ENCODE measurements around the gene C22orf15. TPM values are rescaled to one million over a fixed set of nuclear protein-coding genes. Genes with fewer than 3 reads are reported as not detected.

Gene C22orf15
- total RNA-seq, 1 donor from 2014 or later, result 0.49 TPM

DNA sequence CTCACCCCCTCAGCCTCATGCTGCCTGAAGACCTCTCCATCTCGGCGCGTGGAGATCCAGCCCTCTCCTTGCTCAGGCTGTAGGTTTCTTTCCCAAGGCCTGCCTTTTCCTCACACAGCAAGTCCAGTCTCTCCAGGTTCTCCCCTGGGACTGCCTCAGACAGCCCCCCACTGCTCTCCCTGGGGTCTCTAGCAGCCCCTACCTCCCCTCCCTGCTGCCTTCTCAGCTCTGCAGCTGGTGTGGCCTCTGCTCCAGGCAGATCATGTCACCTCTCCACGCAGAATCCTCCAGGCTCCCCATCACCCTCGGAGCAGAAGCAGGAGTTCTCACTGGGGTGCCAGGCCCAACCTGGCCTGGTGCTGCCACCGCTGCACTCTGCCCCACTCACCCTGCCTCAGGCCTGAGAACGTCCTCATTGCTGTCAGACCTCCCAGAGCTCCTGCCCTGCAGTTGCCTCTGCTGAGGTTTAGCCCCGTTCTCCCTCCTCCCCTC is 39.1 kb downstream of the C22orf15 start:
- no peak for ATAC-seq
- intact Hi-C loops (cut with DNase I), result no loop called here
- no peak for DNase-seq (ENCODE audit: low spot score)

DNA sequence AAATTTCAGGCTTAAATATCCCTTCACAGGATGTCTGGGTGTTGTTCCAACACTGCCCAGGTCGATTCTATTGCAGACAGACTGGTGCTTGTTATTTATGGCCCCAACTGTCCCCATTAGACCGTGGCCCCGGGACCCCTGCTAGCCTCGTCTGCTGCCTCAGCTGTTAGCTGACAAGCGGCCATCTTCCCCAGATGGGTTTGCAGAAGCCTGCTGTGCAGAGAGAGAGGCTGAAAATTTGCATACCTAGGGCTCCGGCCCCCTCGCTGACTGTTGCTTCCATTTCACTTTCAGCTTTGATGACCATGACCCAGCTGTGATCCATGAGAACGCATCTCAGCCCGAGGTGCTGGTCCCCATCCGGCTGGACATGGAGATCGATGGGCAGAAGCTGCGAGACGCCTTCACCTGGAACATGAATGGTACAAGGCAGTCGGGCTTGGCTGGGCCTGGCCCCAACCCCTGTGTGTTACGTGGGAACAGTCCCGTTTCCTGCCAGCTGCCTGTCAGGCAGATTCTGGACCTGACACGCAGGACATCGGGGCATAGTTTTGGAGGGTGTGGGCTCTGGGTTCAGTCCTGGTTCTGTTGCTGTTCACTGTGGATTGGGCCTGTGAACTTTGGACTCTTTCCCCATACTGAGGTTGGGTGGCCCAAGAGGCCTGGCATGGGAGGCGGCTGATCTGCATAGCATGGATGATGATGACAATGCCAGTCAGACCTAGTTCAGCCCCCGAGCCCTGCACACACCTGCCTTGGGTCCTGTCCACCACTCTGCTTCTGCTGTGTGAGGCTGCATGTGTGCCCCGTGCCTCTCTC is 40.4 kb downstream of the C22orf15 start:
- DNase-seq (ENCODE audit: low spot score) (no peak), ATAC-seq (no peak)
- intact Hi-C loops (cut with DNase I), result no loop called here

DNA sequence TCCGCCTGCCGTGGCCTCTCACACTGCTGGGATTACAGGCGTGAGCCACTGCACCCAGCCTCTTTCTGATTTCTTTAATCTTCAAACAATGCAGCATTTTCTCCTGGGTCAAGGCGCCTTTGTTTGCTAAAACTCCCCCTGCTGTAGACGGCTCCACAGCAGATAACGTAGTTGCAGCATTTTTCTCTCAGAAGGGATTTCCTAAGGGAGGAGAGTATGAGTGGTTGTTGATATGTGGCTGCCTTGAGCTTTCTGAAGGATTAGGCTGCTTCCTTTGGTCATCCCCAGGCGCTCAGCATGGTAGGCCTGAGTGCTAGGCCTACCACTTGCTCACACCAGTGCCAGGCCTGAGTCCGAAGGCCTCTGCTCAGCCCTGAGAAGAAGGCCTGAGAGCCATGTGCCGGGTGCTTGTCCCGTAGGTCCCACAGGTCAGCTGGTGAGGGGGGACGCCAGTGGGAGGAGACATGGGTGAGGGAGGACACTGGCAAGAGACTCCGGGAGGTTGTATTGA is 42.0 kb downstream of the C22orf15 start:
- ATAC-seq, result no peak
- DNase-seq (ENCODE audit: low spot score), result no peak
- intact Hi-C loops (cut with DNase I), result no loop called here

DNA sequence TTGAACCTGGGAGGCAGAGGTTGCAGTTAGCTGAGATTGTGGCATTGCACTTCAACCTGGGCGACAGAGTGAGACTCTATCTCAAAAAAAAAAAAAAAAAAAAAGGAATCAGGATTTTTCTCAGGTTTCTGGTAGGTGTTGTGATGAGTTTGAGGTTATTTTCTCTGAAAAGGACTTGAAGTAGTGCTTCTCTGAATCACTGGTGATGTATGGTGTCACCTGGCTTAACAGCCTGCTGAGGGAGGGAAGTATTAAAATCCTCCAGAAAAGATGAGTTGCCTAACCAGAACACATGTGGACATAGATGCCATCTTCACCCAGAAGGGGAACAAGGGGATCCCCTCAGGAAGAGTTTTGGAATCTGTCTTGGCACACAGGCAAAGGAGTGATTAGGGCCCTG is 44.0 kb downstream of the C22orf15 start:
- DNase-seq (ENCODE audit: low spot score) (no peak), ATAC-seq (no peak)
- intact Hi-C loops (cut with DNase I), result no loop called here

DNA sequence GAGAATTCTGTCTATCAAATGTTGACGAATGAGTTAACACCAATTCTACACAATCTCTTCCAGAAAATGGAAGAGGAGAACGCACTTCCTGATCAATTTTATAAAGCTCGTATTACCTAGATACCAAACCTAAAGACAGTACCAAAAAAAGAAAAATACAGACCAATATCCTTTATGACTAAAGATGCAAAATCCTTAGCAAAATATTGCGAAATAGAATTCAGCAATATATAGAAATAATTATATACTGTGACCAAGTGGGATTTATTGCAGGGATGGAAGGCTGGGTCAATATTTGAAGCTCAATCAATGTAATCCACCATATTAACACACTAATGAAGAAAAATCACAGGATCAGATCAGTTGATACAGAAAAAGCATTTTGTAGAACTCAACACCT is 49.6 kb downstream of the C22orf15 start:
- DNase-seq (ENCODE audit: low spot score) (no peak), ATAC-seq (no peak)
- intact Hi-C loops (cut with DNase I), result no loop called here

Other genes starting within 250 kb of the C22orf15 start
- not detected for gene IGLL1, start 182.7 kb upstream of the C22orf15 start, total RNA-seq
- gene DRICH1, start 130.7 kb upstream of the C22orf15 start, total RNA-seq, result 1.3 TPM
- 1.2 TPM for gene RGL4, start 72.0 kb upstream of the C22orf15 start, total RNA-seq
- gene ZNF70, start 11.9 kb upstream of the C22orf15 start, total RNA-seq, result 11.2 TPM
- gene VPREB3, start 8.6 kb upstream of the C22orf15 start, total RNA-seq, result not detected
- gene CHCHD10, start 5.0 kb downstream of the C22orf15 start, total RNA-seq, result 32.5 TPM
- 3.9 TPM for gene MMP11, start 9.9 kb downstream of the C22orf15 start, total RNA-seq
- 56.2 TPM for gene SMARCB1, start 24.0 kb downstream of the C22orf15 start, total RNA-seq
- 2.7 TPM for gene DERL3, start 76.0 kb downstream of the C22orf15 start, total RNA-seq
- gene SLC2A11, start 94.9 kb downstream of the C22orf15 start, total RNA-seq, result 13.6 TPM
- gene MIF, start 131.4 kb downstream of the C22orf15 start, total RNA-seq, result 229 TPM
- gene GSTT2B, start 198.2 kb downstream of the C22orf15 start, total RNA-seq, result 19.5 TPM
- 4.0 TPM for gene DDTL, start 203.9 kb downstream of the C22orf15 start, total RNA-seq
- 57.8 TPM for gene DDT, start 211.5 kb downstream of the C22orf15 start, total RNA-seq
- gene GSTT2, start 217.1 kb downstream of the C22orf15 start, total RNA-seq, result not detected
- not detected for gene GSTT4, start 242.5 kb downstream of the C22orf15 start, total RNA-seq
- 67.2 TPM for gene CABIN1, start 248.3 kb downstream of the C22orf15 start, total RNA-seq